SK-N-SH treated with all-trans-retinoic acid at 6 μM for 48 hours (cell line): ENCODE results near the gene OR5D14.

Source experiments
- ATAC-seq: fragments of 200-7000 bp; cut with Tn5 transposase; 3 replicates; pipeline ENCODE4 v1.9.1; 2020; ENCODE audit warnings: mild to moderate bottlenecking, moderate library complexity
- ARNTL ChIP-seq: fragments of 450-650 bp; formaldehyde crosslinking; IDR thresholded peaks from 2 replicates; pipeline ENCODE4 v1.5.0; 2020; ENCODE audit warnings: low read depth, mild to moderate bottlenecking, moderate library complexity, borderline replicate concordance
- BACH2 ChIP-seq: fragments of 250-450 bp; sonication (Bioruptor Pico); IDR thresholded peaks from 2 replicates; pipeline ENCODE4 v1.9.0; 2021; ENCODE audit warnings: mild to moderate bottlenecking, borderline replicate concordance
- CREB5 ChIP-seq: fragments of 250-450 bp; sonication (Bioruptor Pico); IDR thresholded peaks from 2 replicates; pipeline ENCODE4 v1.5.1; 2020; ENCODE audit warnings: low read depth, mild to moderate bottlenecking, moderate library complexity
- CSDC2 ChIP-seq: fragments of 250-450 bp; sonication (Bioruptor Pico); IDR thresholded peaks from 2 replicates; pipeline ENCODE4 v1.5.0; 2020; ENCODE audit warnings: mild to moderate bottlenecking, moderate library complexity
- CSRNP3 ChIP-seq: fragments of 250-450 bp; sonication (Bioruptor Pico); IDR thresholded peaks from 2 replicates; pipeline ENCODE4 v1.5.1; 2021; ENCODE audit warnings: mild to moderate bottlenecking, moderate library complexity
- ISL1 ChIP-seq: fragments of 250-450 bp; sonication (Bioruptor Pico); IDR thresholded peaks from 2 replicates; pipeline ENCODE4 v2.1.2; 2022; ENCODE audit warnings: mild to moderate bottlenecking, moderate library complexity
- OSR1 ChIP-seq: fragments of 250-450 bp; sonication (Bioruptor Pico); IDR thresholded peaks from 2 replicates; pipeline ENCODE4 v1.8.0; 2022; ENCODE audit warnings: moderate library complexity, mild to moderate bottlenecking, inconsistent platforms
- PATZ1 ChIP-seq: fragments of 250-450 bp; sonication (Bioruptor Pico); IDR thresholded peaks from 2 replicates; pipeline ENCODE4 v1.8.0; 2020; ENCODE audit warnings: mild to moderate bottlenecking, moderate library complexity, borderline replicate concordance
- POU6F1 ChIP-seq: fragments of 250-450 bp; sonication (Bioruptor Pico); IDR thresholded peaks from 2 replicates; pipeline ENCODE4 v1.8.0; 2021; ENCODE audit warnings: low read depth, mild to moderate bottlenecking, moderate library complexity, borderline replicate concordance
- PPARA ChIP-seq: fragments of 250-450 bp; sonication (Bioruptor Pico); IDR thresholded peaks from 2 replicates; pipeline ENCODE4 v1.5.0; 2020; ENCODE audit warnings: mild to moderate bottlenecking, borderline replicate concordance
- RARB ChIP-seq: fragments of 250-450 bp; sonication (Bioruptor Pico); IDR thresholded peaks from 2 replicates; pipeline ENCODE4 v1.8.0; 2021; ENCODE audit warnings: mild to moderate bottlenecking, moderate library complexity
- SNAI2 ChIP-seq: fragments of 250-450 bp; sonication (Bioruptor Pico); IDR thresholded peaks from 2 replicates; pipeline ENCODE4 v1.5.0; 2020; ENCODE audit warnings: mild to moderate bottlenecking, moderate library complexity
- TCF4 ChIP-seq: fragments of 250-450 bp; sonication (Bioruptor Pico); IDR thresholded peaks from 2 replicates; pipeline ENCODE4 v1.8.0; 2021; ENCODE audit warnings: mild to moderate bottlenecking, moderate library complexity, borderline replicate concordance
- TSHZ2 ChIP-seq: fragments of 250-450 bp; sonication (Bioruptor Pico); IDR thresholded peaks from 2 replicates; pipeline ENCODE4 v1.5.0; 2020; ENCODE audit warnings: mild to moderate bottlenecking, moderate library complexity
- ZC3H10 ChIP-seq: fragments of 250-450 bp; sonication (Bioruptor Pico); IDR thresholded peaks from 2 replicates; pipeline ENCODE4 v1.5.1; 2021; ENCODE audit warnings: mild to moderate bottlenecking, moderate library complexity
- ZFP3 ChIP-seq: fragments of 250-450 bp; sonication (Bioruptor Pico); IDR thresholded peaks from 2 replicates; pipeline ENCODE4 v1.5.0; 2020; ENCODE audit warnings: mild to moderate bottlenecking, moderate library complexity
- ZFP30 ChIP-seq: fragments of 450-650 bp; formaldehyde crosslinking; IDR thresholded peaks from 2 replicates; pipeline ENCODE4 v1.5.0; 2022; ENCODE audit warnings: mild to moderate bottlenecking, moderate library complexity
- ZNF565 ChIP-seq: fragments of 450-650 bp; formaldehyde crosslinking; conservative IDR thresholded peaks from 2 replicates; pipeline ENCODE4 v1.5.0; 2020; ENCODE audit warnings: low read depth, mild to moderate bottlenecking, moderate library complexity
- ZNF70 ChIP-seq: fragments of 450-650 bp; formaldehyde crosslinking; IDR thresholded peaks from 2 replicates; pipeline ENCODE4 v1.5.0; 2020; ENCODE audit warnings: mild to moderate bottlenecking, moderate library complexity
- ZNF8 ChIP-seq: fragments of 450-650 bp; formaldehyde crosslinking; IDR thresholded peaks from 2 replicates; pipeline ENCODE4 v1.5.0; 2020; ENCODE audit warnings: mild to moderate bottlenecking, moderate library complexity

OR5D14 gene

GRCh38 chr11:55806248-55806647 lies 10.9 kb downstream of the OR5D14 start (continued):
- TF ChIP-seq CREB5 (CRISPR knock-in tag) (no peak), RARB (CRISPR knock-in tag) (no peak), CSRNP3 (CRISPR knock-in tag) (no peak), ARNTL (CRISPR knock-in tag) (no peak), ISL1 (CRISPR knock-in tag) (no peak), ZNF565 (CRISPR knock-in tag) (no peak)

GRCh38 chr11:55811067-55811466 lies 15.7 kb downstream of the OR5D14 start, which contains the start of gene OR5L1:
Gene OR5L1, plus strand, starts transcription at chr11:55811367. Its CDS starts 100 bp downstream, at chr11:55811467.
- TF ChIP-seq ZNF565 (CRISPR knock-in tag) (no peak), SNAI2 (CRISPR knock-in tag) (no peak), CSDC2 (CRISPR knock-in tag) (no peak), TCF4 (CRISPR knock-in tag) (no peak), PATZ1 (no peak), ARNTL (CRISPR knock-in tag) (no peak), OSR1 (CRISPR knock-in tag) (no peak), RARB (CRISPR knock-in tag) (no peak)
- ATAC-seq, result no peak

DNA sequence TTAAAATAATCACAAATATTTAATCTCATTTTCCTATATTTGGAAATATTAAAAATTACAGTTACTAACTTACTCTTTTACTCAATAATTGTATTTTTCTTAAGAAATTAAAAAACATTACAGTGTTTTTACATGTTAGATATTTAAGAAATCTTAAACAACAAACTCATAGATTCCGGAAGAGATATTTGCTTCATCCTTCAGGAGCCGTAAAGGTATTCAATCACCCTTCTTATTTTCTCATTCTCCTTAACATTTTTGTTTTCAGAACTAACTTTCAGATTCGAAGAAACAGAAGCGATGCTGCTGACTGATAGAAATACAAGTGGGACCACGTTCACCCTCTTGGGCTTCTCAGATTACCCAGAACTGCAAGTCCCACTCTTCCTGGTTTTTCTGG lies 24.0 kb downstream of the OR5D14 start, which contains the start of gene OR5D18:
TSS of gene OR5D18 (plus strand) at position 301 of the 400 bp plus-strand sequence. CDS start at position 301, 0 bp downstream.
- TF ChIP-seq SNAI2 (CRISPR knock-in tag), result no peak
- TF ChIP-seq ISL1 (CRISPR knock-in tag), result no peak
- TF ChIP-seq ZNF8, result no peak
- TF ChIP-seq ZFP3 (CRISPR knock-in tag), result no peak
- no peak for TF ChIP-seq TSHZ2 (CRISPR knock-in tag)
- no peak for TF ChIP-seq BACH2 (CRISPR knock-in tag)
- TF ChIP-seq ZNF565 (CRISPR knock-in tag), result no peak
- TF ChIP-seq PPARA (CRISPR knock-in tag), result no peak
- TF ChIP-seq, all 23 proteins: peak for 0
- ATAC-seq, result no peak

GRCh38 chr11:55826919-55827318 lies 31.6 kb downstream of the OR5D14 start, which contains the start of gene OR5L2:
Gene OR5L2, plus strand, starts transcription at chr11:55827219. Its CDS starts 0 bp downstream, at chr11:55827219.
- no peak for ATAC-seq
- TF ChIP-seq ZNF565 (CRISPR knock-in tag) (no peak), POU6F1 (CRISPR knock-in tag) (no peak), CSRNP3 (CRISPR knock-in tag) (no peak), ARNTL (CRISPR knock-in tag) (no peak), ZC3H10 (CRISPR knock-in tag) (no peak), BACH2 (CRISPR knock-in tag) (no peak), ZFP30 (CRISPR knock-in tag) (no peak), PPARA (CRISPR knock-in tag) (no peak), ZNF70 (no peak), CREB5 (CRISPR knock-in tag) (no peak), TCF4 (CRISPR knock-in tag) (no peak)
